Glutamatergic neuron (in vitro differentiated cells): ENCODE data around the gene YOD1. TPM values are rescaled to one million over a fixed set of nuclear protein-coding genes. Genes with fewer than 3 reads are reported as not detected.

Experiments
- DNase-seq: peaks from one replicate; pipeline ENCODE4 v3.0.0; 2022
- H3K27ac Mint-ChIP-seq: one replicate; pipeline ENCODE4 v1.8.0; 2020; ENCODE audit warnings: mild to moderate bottlenecking, mixed read lengths, inconsistent platforms; ENCODE audit not compliant: unreplicated experiment
- H3K27me3 Mint-ChIP-seq: one replicate; pipeline ENCODE4 v1.8.0; 2020; ENCODE audit warnings: mild to moderate bottlenecking, moderate library complexity, mixed read lengths, inconsistent platforms; ENCODE audit not compliant: unreplicated experiment
- H3K36me3 Mint-ChIP-seq: one replicate; pipeline ENCODE4 v1.8.0; 2020; ENCODE audit warnings: mild to moderate bottlenecking, mixed read lengths, inconsistent platforms; ENCODE audit not compliant: unreplicated experiment
- H3K4me1 Mint-ChIP-seq: one replicate; pipeline ENCODE4 v1.8.0; 2020; ENCODE audit warnings: mild to moderate bottlenecking, low read depth, mixed read lengths, inconsistent platforms; ENCODE audit not compliant: unreplicated experiment
- H3K4me3 Mint-ChIP-seq: one replicate; pipeline ENCODE4 v1.8.0; 2020; ENCODE audit warnings: mild to moderate bottlenecking, mixed read lengths, inconsistent platforms; ENCODE audit not compliant: unreplicated experiment
- H3K9me3 Mint-ChIP-seq: one replicate; pipeline ENCODE4 v1.8.0; 2020; ENCODE audit warnings: mild to moderate bottlenecking, moderate library complexity, mixed read lengths, inconsistent platforms; ENCODE audit not compliant: unreplicated experiment
- total RNA-seq: library from RNA; stranded (reverse); fragmentation: NEBNext Ultra II Directional; extraction: Animal tissue kit (Norgen Biotek cat#: 25700); gene quantifications from one replicate; pipeline ENCODE4 v1.2.1, GENCODE V29; 2021; ENCODE audit not compliant: unreplicated experiment
- TF ChIP-seq, protein P1 (sequence below): fragments of 200-600 bp; sonication (generic); IDR thresholded peaks from one replicate; pipeline ENCODE4 v1.5.0; 2021; ENCODE audit not compliant: partially characterized antibody, unreplicated experiment

YOD1 gene
- total RNA-seq, 1 donor from 2014 or later: 7.9 TPM

DNA sequence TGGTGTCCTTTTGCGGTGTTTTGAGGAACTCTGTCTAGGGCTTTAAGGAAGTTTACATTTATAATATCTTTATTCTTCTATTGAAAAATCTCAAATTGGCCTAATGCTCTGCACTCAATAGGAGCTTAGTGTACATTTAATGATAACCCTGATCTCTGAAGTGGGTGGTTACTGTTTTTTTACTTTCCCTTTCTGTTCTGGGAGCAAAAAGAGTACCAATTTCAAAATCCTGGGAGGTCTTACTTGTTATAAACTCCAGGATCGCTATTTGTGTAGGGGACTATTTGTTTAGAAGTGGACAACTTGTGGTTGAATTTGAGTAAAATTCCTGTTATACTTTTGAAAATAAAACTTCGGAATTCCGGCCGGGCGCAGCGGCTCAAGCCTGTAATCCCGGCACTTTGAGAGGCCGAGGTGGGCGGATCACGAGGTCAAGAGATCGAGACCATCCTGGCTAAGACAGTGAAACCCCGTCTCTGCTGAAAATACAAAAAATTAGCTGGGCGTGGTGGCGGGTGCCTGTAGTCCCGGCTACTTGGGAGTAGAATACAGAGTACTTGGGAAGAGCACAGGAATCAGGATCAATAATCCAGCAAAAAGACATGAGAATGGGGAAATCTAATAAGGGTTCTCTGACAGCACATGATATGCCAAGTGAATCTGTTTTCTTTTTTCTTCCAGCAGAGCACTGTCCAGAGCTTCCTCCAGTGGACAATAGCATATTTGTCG is 38.8 kb upstream of the YOD1 start:
- no peak overlapping the region for H3K4me3 Mint-ChIP-seq
- peaks cover 3% of the 10 kb centered on the region for H3K27me3 Mint-ChIP-seq
- DNase-seq: no peak
- no peaks in the 10 kb centered on the region for H3K4me1 Mint-ChIP-seq
- TF ChIP-seq, protein P1, sequence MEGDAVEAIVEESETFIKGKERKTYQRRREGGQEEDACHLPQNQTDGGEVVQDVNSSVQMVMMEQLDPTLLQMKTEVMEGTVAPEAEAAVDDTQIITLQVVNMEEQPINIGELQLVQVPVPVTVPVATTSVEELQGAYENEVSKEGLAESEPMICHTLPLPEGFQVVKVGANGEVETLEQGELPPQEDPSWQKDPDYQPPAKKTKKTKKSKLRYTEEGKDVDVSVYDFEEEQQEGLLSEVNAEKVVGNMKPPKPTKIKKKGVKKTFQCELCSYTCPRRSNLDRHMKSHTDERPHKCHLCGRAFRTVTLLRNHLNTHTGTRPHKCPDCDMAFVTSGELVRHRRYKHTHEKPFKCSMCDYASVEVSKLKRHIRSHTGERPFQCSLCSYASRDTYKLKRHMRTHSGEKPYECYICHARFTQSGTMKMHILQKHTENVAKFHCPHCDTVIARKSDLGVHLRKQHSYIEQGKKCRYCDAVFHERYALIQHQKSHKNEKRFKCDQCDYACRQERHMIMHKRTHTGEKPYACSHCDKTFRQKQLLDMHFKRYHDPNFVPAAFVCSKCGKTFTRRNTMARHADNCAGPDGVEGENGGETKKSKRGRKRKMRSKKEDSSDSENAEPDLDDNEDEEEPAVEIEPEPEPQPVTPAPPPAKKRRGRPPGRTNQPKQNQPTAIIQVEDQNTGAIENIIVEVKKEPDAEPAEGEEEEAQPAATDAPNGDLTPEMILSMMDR: no peak
- no peaks in the 10 kb centered on the region for H3K9me3 Mint-ChIP-seq
- H3K36me3 Mint-ChIP-seq: no peaks in the 10 kb centered on the region
- H3K27ac Mint-ChIP-seq: no peak overlapping the region

DNA sequence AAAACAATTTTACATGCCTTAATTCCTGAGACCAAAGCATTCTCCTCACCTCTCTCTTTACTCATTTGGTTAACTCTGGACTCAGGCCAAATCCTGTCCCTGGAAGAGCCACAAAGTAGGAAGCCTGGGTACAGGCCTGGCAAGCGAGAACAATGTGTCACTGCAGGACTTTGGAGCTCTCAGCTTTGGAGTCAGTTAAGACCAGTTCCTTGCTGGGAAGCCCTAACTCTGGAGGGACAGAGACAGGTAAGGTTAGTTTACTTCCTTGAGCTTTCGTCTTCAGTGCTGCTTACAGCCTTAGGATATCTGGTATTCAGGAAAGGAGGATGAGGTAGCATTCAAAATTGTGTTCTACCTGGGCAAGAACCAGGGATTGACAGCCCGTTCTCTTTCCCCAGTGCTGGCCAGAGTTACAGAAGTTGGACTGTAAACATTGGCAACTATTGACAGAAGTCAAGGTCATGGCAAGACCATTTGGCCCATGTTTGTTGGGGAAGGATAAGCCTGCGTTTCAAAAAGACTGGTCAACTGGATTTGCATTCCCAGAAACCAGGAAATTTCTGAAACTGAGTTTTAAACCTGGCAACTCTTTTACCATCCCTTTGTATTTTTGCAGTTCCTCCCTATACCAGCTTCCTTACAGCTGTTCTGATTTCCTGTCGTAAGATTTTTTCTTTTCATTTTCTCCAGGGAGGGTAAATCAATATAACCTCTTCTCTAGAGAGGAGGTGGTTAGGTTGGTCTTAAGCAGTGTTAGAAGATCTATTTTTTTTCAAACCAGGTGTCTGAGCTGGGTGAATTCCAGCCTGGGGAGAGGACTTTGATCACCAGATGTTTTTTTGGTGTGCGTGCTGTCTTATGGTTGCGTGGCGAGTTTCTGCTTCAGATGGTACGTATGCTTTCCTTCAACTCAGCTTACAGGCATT is 38.0 kb upstream of the YOD1 start, which contains the start of gene C4BPB:
Gene C4BPB, plus strand, starts transcription at position 160 of the 926 bp plus-strand sequence. Its CDS starts 672 bp downstream, at position 832.
- Mint-ChIP-seq H3K9me3 (no peaks in the 10 kb centered on the region), H3K27ac (no peak within 1 kb of the TSS), H3K27me3 (peaks cover 3% of the 10 kb centered on the region), H3K4me3 (no peak within 1 kb of the TSS), H3K36me3 (no peaks in the 10 kb centered on the region), H3K4me1 (no peaks in the 10 kb centered on the region)
- DNase-seq: no peak
- TF ChIP-seq, protein P1: no peak

DNA sequence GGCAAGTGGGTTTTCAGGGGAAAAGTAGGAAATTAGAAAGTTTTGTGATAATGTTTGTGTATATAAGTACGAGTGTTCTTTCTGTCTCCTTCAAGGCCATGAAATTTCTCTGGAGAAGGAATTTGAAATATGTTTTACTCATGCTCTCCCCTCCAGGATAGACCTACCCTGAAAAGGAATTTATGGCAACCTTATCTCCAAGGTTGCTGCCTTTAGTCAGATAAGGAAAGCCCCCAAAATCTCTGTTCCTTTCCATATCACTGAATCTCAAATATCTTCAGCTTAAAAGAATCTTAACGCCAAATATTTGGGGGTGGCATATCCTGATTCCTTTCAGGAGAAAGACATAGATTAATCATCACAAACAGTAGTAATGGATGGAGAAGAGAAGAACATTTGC is 37.2 kb upstream of the YOD1 start:
- TF ChIP-seq, protein P1: no peak
- H3K27me3 Mint-ChIP-seq: peaks cover 3% of the 10 kb centered on the region
- no peak for DNase-seq
- H3K36me3 Mint-ChIP-seq: no peaks in the 10 kb centered on the region
- no peaks in the 10 kb centered on the region for H3K9me3 Mint-ChIP-seq
- H3K4me3 Mint-ChIP-seq: no peak overlapping the region
- H3K27ac Mint-ChIP-seq: no peak overlapping the region
- H3K4me1 Mint-ChIP-seq: no peaks in the 10 kb centered on the region

DNA sequence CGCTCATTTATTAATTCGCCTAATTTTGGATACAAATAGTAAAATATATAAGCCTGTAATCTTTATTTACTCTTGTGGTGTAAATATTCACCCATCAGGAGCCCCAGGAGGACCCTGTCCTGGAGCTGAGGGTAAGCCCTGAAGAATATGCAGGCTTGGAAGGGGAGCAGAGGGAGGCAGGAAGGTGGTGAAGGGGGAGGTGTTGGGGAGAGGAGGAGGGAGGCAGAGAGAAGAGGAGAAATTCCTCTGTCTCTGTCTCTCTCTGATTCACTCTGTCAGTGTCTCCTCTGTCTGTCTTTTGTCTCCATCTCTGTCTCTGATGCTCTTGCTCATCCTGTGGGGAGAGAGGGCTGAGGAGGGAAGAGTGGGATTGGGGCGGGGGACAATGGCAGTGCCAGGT is 34.9 kb upstream of the YOD1 start:
- Mint-ChIP-seq H3K4me1 (no peaks in the 10 kb centered on the region), H3K36me3 (no peaks in the 10 kb centered on the region), H3K4me3 (no peak overlapping the region), H3K27ac (no peak overlapping the region), H3K27me3 (peaks cover 3% of the 10 kb centered on the region), H3K9me3 (no peaks in the 10 kb centered on the region)
- TF ChIP-seq, protein P1: no peak
- no peak for DNase-seq
